Measurements from ENCODE around the gene DIP2A. TPM values are rescaled to one million over a fixed set of nuclear protein-coding genes. Genes with fewer than 3 reads are reported as not detected.

The DIP2A gene
- total and polyA plus RNA-seq, 4 donors: 15.5 to 71.4 (median 28.7) TPM

DNA sequence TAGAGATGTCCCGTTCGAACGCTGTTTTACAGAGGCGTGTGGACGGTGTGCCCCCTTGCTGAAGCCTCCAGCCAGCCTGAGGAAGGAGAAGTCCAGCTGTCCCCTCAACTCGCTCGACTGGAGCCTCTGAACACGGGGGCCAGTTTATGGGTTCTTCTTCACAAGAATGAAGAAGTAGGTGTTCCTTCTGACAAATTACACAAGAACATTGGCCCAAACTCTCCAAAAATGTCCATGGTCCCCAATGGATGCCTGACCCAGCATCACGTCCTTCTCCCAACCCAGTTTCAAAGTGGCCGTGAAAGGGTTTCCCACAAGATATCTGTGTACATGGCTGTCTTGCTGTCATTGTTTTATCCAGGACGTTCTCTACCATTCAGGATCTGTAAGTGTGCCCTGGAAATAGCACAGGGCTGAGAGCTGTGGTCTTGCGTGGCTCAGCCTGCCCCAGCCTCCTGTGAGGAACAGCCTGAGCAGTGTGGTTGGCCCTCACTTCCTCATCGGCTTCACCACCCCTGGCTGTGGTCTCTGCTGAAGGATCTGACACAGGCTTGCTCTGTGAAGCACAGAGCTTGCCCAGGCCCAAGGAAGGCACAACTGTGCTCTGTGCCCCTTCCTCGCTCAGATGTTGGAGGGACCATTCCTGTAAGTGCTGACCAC lies 147.2 kb downstream of the DIP2A start:
- Histone ChIP-seq H3K36me3 (ENCODE audit: control insufficient read depth in 4 of 4, insufficient read depth in 4 of 4, low read length in 4 of 4) (no peaks in the 10 kb centered on the region), H3K27me3 (ENCODE audit: control insufficient read depth in 3 of 3, insufficient read depth in 3 of 3, low read length in 2 of 3) (no peaks in the 10 kb centered on the region), H3K9me3 (ENCODE audit: control insufficient read depth in 4 of 4, insufficient read depth in 3 of 4, low read length in 3 of 4) (peaks cover 0 to 8% (median 1%) of the 10 kb centered on the region in 4 donors), H3K27ac (ENCODE audit: low read depth in 1 of 2, low read length in 1 of 2) (peak overlapping the region in 1 of 2 donors; percentile 9), H3K4me1 (ENCODE audit: control insufficient read depth in 5 of 5, insufficient read depth in 5 of 5, low read length in 5 of 5) (peaks cover 0 to 16% (median 2%) of the 10 kb centered on the region in 5 donors), H3K9ac (ENCODE audit: insufficient read depth in 1 of 2, low read length in 2 of 2) (no peak overlapping the region), H3K4me3 (no peak overlapping the region)
- ATAC-seq (ENCODE audit: insufficient read depth, low FRiP score) (peak; percentile 72), DNase-seq (no peak)
- TF ChIP-seq CTCF (IDR thresholded peaks at IDR 0.05; ENCODE audit: control extremely low read depth, extremely low read depth): no peak
- 48 to 61% methylated on average over 14 of the region's 14 CpGs for WGBS, 2 donors

DNA sequence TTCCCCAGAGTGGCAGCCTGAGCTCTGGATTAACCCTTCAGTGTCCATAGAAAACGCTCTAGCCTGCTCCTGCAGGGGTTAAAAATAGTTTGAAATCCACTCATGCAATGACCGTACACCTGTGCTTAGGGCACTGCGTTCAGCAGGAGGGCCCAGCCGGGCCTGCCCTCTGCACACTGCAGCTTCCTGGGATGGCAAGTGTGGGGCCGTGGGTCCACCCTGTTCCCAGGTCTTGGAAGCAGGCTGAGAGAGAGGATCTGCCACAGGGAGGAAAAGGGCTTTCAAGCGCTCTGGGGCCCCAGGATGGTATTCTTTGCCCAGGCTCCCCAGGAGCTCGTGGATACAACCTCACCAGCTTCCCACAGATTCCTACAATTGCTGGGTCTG lies 147.7 kb downstream of the DIP2A start:
- Histone ChIP-seq H3K36me3 (ENCODE audit: control insufficient read depth in 4 of 4, insufficient read depth in 4 of 4, low read length in 4 of 4) (no peaks in the 10 kb centered on the region), H3K4me1 (ENCODE audit: control insufficient read depth in 5 of 5, insufficient read depth in 5 of 5, low read length in 5 of 5) (peaks cover 0 to 16% (median 2%) of the 10 kb centered on the region in 5 donors), H3K27me3 (ENCODE audit: control insufficient read depth in 3 of 3, insufficient read depth in 3 of 3, low read length in 2 of 3) (no peaks in the 10 kb centered on the region), H3K9me3 (ENCODE audit: control insufficient read depth in 4 of 4, insufficient read depth in 3 of 4, low read length in 3 of 4) (peaks cover 0 to 8% (median 1%) of the 10 kb centered on the region in 4 donors), H3K4me3 (no peak overlapping the region), H3K9ac (ENCODE audit: insufficient read depth in 1 of 2, low read length in 2 of 2) (no peak overlapping the region), H3K27ac (ENCODE audit: low read depth in 1 of 2, low read length in 1 of 2) (no peak overlapping the region)
- TF ChIP-seq CTCF (IDR thresholded peaks at IDR 0.05; ENCODE audit: control extremely low read depth, extremely low read depth): no peak
- DNase-seq (no peak), ATAC-seq (ENCODE audit: insufficient read depth, low FRiP score) (no peak)
- WGBS, 2 donors: 50 to 65% methylated on average over 7 of the region's 7 CpGs

- H3K36me3 ChIP-seq (ENCODE audit: control insufficient read depth in 4 of 4, insufficient read depth in 4 of 4, low read length in 4 of 4): no peaks in the 10 kb centered on the region
- 85 to 90% methylated on average over 2 of the region's 2 CpGs for WGBS, 2 donors
- peaks cover 0 to 8% (median 1%) of the 10 kb centered on the region in 4 donors for H3K9me3 ChIP-seq (ENCODE audit: control insufficient read depth in 4 of 4, insufficient read depth in 3 of 4, low read length in 3 of 4)
- peaks cover 0 to 8% (median 2%) of the 10 kb centered on the region in 5 donors for H3K4me1 ChIP-seq (ENCODE audit: control insufficient read depth in 5 of 5, insufficient read depth in 5 of 5, low read length in 5 of 5)
- no peaks in the 10 kb centered on the region for H3K27me3 ChIP-seq (ENCODE audit: control insufficient read depth in 3 of 3, insufficient read depth in 3 of 3, low read length in 2 of 3)
- DNase-seq (no peak), ATAC-seq (ENCODE audit: insufficient read depth, low FRiP score) (no peak)
- no peak overlapping the region for H3K4me3 ChIP-seq
- H3K27ac ChIP-seq (ENCODE audit: low read depth in 1 of 2, low read length in 1 of 2): no peak overlapping the region
- H3K9ac ChIP-seq (ENCODE audit: insufficient read depth in 1 of 2, low read length in 2 of 2): no peak overlapping the region
- TF ChIP-seq CTCF (IDR thresholded peaks at IDR 0.05; ENCODE audit: control extremely low read depth, extremely low read depth): no peak
Measured at GRCh38 chr21:46607636-46608035, 148.9 kb downstream of the DIP2A start.
